ENCODE measurements around the gene SNX9.
A peak's percentile ranks its signal among the peaks of the same experiment; 100 is the strongest.
"Not testable (repeated sequence)": the region's sequence is repeated elsewhere in the genome, so short reads cannot be mapped to it uniquely, and the experiment has no call there.

The SNX9 gene

GRCh38 chr6:157943249-157943963, 120.4 kb downstream of the SNX9 start:
- H3K36me3 ChIP-seq (ENCODE audit: control insufficient read depth in 2 of 2, insufficient read depth in 2 of 2, low read length in 2 of 2), result peaks cover 54% of the 10 kb centered on the region in 2 donors
- H3K27me3 ChIP-seq (ENCODE audit: control insufficient read depth in 1 of 2, insufficient read depth in 2 of 2, low read length in 2 of 2), result no peaks in the 10 kb centered on the region
- no peak overlapping the region for H3K27ac ChIP-seq (ENCODE audit: low read length)
- H3K9me3 ChIP-seq (ENCODE audit: control insufficient read depth in 2 of 2, low read length in 2 of 2), result no peaks in the 10 kb centered on the region
- H3K9ac ChIP-seq (ENCODE audit: low read length in 2 of 2), result no peak overlapping the region
- H3K4me3 ChIP-seq (ENCODE audit: low read length in 2 of 2), result no peak overlapping the region
- no peaks in the 10 kb centered on the region for H3K4me1 ChIP-seq (ENCODE audit: control insufficient read depth, insufficient read depth, low read length)

- Histone ChIP-seq H3K4me3 (ENCODE audit: low read length in 2 of 2) (no peak overlapping the region), H3K27me3 (ENCODE audit: control insufficient read depth in 1 of 2, insufficient read depth in 2 of 2, low read length in 2 of 2) (no peaks in the 10 kb centered on the region), H3K4me1 (ENCODE audit: control insufficient read depth, insufficient read depth, low read length) (no peaks in the 10 kb centered on the region), H3K9ac (ENCODE audit: low read length in 2 of 2) (no peak overlapping the region), H3K9me3 (ENCODE audit: control insufficient read depth in 2 of 2, low read length in 2 of 2) (no peaks in the 10 kb centered on the region), H3K27ac (ENCODE audit: low read length) (no peak overlapping the region), H3K36me3 (ENCODE audit: control insufficient read depth in 2 of 2, insufficient read depth in 2 of 2, low read length in 2 of 2) (peaks cover 48 to 49% of the 10 kb centered on the region in 2 donors)
These were observed 120.9 kb downstream of the SNX9 start for GRCh38 chr6:157943964-157944283.

GRCh38 chr6:157944983-157945931, 122.2 kb downstream of the SNX9 start:
- H3K27ac ChIP-seq (ENCODE audit: low read length), result no peak overlapping the region
- H3K9ac ChIP-seq (ENCODE audit: low read length in 2 of 2), result no peak overlapping the region
- peaks cover 35 to 38% of the 10 kb centered on the region in 2 donors for H3K36me3 ChIP-seq (ENCODE audit: control insufficient read depth in 2 of 2, insufficient read depth in 2 of 2, low read length in 2 of 2)

GRCh38 chr6:157946053-157946617, 123.1 kb downstream of the SNX9 start:
- Histone ChIP-seq H3K9ac (ENCODE audit: low read length in 2 of 2) (no peak overlapping the region), H3K4me3 (ENCODE audit: low read length in 2 of 2) (no peak overlapping the region), H3K36me3 (ENCODE audit: control insufficient read depth in 2 of 2, insufficient read depth in 2 of 2, low read length in 2 of 2) (peaks cover 30 to 32% of the 10 kb centered on the region in 2 donors), H3K27ac (ENCODE audit: low read length) (no peak overlapping the region), H3K4me1 (ENCODE audit: control insufficient read depth, insufficient read depth, low read length) (no peaks in the 10 kb centered on the region), H3K27me3 (ENCODE audit: control insufficient read depth in 1 of 2, insufficient read depth in 2 of 2, low read length in 2 of 2) (no peaks in the 10 kb centered on the region), H3K9me3 (ENCODE audit: control insufficient read depth in 2 of 2, low read length in 2 of 2) (no peaks in the 10 kb centered on the region)

More at GRCh38 chr6:157944983-157945931, 122.2 kb downstream of the SNX9 start:
- Histone ChIP-seq H3K4me3 (ENCODE audit: low read length in 2 of 2) (no peak overlapping the region), H3K9me3 (ENCODE audit: control insufficient read depth in 2 of 2, low read length in 2 of 2) (no peaks in the 10 kb centered on the region), H3K27me3 (ENCODE audit: control insufficient read depth in 1 of 2, insufficient read depth in 2 of 2, low read length in 2 of 2) (no peaks in the 10 kb centered on the region), H3K4me1 (ENCODE audit: control insufficient read depth, insufficient read depth, low read length) (no peaks in the 10 kb centered on the region)

GRCh38 chr6:157946865-157947532, 124.0 kb downstream of the SNX9 start:
- no peak overlapping the region for H3K9ac ChIP-seq (ENCODE audit: low read length in 2 of 2)
- no peaks in the 10 kb centered on the region for H3K27me3 ChIP-seq (ENCODE audit: control insufficient read depth in 1 of 2, insufficient read depth in 2 of 2, low read length in 2 of 2)
- H3K9me3 ChIP-seq (ENCODE audit: control insufficient read depth in 2 of 2, low read length in 2 of 2), result no peaks in the 10 kb centered on the region
- no peak overlapping the region for H3K27ac ChIP-seq (ENCODE audit: low read length)
- no peak overlapping the region for H3K4me3 ChIP-seq (ENCODE audit: low read length in 2 of 2)
- peaks cover 23 to 25% of the 10 kb centered on the region in 2 donors for H3K36me3 ChIP-seq (ENCODE audit: control insufficient read depth in 2 of 2, insufficient read depth in 2 of 2, low read length in 2 of 2)
- H3K4me1 ChIP-seq (ENCODE audit: control insufficient read depth, insufficient read depth, low read length), result no peaks in the 10 kb centered on the region

- H3K36me3 ChIP-seq (ENCODE audit: control insufficient read depth in 2 of 2, insufficient read depth in 2 of 2, low read length in 2 of 2); H3K27me3 ChIP-seq (ENCODE audit: control insufficient read depth in 1 of 2, insufficient read depth in 2 of 2, low read length in 2 of 2); H3K4me1 ChIP-seq (ENCODE audit: control insufficient read depth, insufficient read depth, low read length); H3K9me3 ChIP-seq (ENCODE audit: control insufficient read depth in 2 of 2, low read length in 2 of 2); H3K27ac ChIP-seq (ENCODE audit: low read length); H3K4me3 ChIP-seq (ENCODE audit: low read length in 2 of 2); H3K9ac ChIP-seq (ENCODE audit: low read length in 2 of 2): not testable (repeated sequence)
These were observed 127.9 kb downstream of the SNX9 start for GRCh38 chr6:157950899-157951298.

GRCh38 chr6:157951828-157952227, 128.8 kb downstream of the SNX9 start:
- Histone ChIP-seq H3K9ac (ENCODE audit: low read length in 2 of 2) (no peak overlapping the region), H3K4me3 (ENCODE audit: low read length in 2 of 2) (no peak overlapping the region), H3K4me1 (ENCODE audit: control insufficient read depth, insufficient read depth, low read length) (peaks cover 4% of the 10 kb centered on the region), H3K27me3 (ENCODE audit: control insufficient read depth in 1 of 2, insufficient read depth in 2 of 2, low read length in 2 of 2) (no peaks in the 10 kb centered on the region), H3K27ac (ENCODE audit: low read length) (no peak overlapping the region), H3K36me3 (ENCODE audit: control insufficient read depth in 2 of 2, insufficient read depth in 2 of 2, low read length in 2 of 2) (no peaks in the 10 kb centered on the region), H3K9me3 (ENCODE audit: control insufficient read depth in 2 of 2, low read length in 2 of 2) (no peaks in the 10 kb centered on the region)

GRCh38 chr6:157952861-157953351, 129.9 kb downstream of the SNX9 start:
- Histone ChIP-seq H3K36me3 (ENCODE audit: control insufficient read depth in 2 of 2, insufficient read depth in 2 of 2, low read length in 2 of 2) (no peaks in the 10 kb centered on the region), H3K4me1 (ENCODE audit: control insufficient read depth, insufficient read depth, low read length) (peaks cover 4% of the 10 kb centered on the region), H3K9ac (ENCODE audit: low read length in 2 of 2) (no peak overlapping the region), H3K9me3 (ENCODE audit: control insufficient read depth in 2 of 2, low read length in 2 of 2) (no peaks in the 10 kb centered on the region), H3K27me3 (ENCODE audit: control insufficient read depth in 1 of 2, insufficient read depth in 2 of 2, low read length in 2 of 2) (no peaks in the 10 kb centered on the region), H3K27ac (ENCODE audit: low read length) (no peak overlapping the region), H3K4me3 (ENCODE audit: low read length in 2 of 2) (no peak overlapping the region)

GRCh38 chr6:157953580-157954091, 130.6 kb downstream of the SNX9 start:
- no peaks in the 10 kb centered on the region for H3K36me3 ChIP-seq (ENCODE audit: control insufficient read depth in 2 of 2, insufficient read depth in 2 of 2, low read length in 2 of 2)
- H3K27ac ChIP-seq (ENCODE audit: low read length), result no peak overlapping the region
- H3K9ac ChIP-seq (ENCODE audit: low read length in 2 of 2), result no peak overlapping the region
- no peaks in the 10 kb centered on the region for H3K9me3 ChIP-seq (ENCODE audit: control insufficient read depth in 2 of 2, low read length in 2 of 2)
- peak overlapping the region; percentile 14 to 70 for H3K4me3 ChIP-seq (ENCODE audit: low read length in 2 of 2)
- no peaks in the 10 kb centered on the region for H3K27me3 ChIP-seq (ENCODE audit: control insufficient read depth in 1 of 2, insufficient read depth in 2 of 2, low read length in 2 of 2)
- H3K4me1 ChIP-seq (ENCODE audit: control insufficient read depth, insufficient read depth, low read length), result peaks cover 4% of the 10 kb centered on the region

All from stomach smooth muscle (tissue), 2 donors.